ENCODE measurements around the gene GTF2H2.
"Not testable (repeated sequence)": the region's sequence is repeated elsewhere in the genome, so short reads cannot be mapped to it uniquely, and the experiment has no call there.

The GTF2H2 gene

DNA sequence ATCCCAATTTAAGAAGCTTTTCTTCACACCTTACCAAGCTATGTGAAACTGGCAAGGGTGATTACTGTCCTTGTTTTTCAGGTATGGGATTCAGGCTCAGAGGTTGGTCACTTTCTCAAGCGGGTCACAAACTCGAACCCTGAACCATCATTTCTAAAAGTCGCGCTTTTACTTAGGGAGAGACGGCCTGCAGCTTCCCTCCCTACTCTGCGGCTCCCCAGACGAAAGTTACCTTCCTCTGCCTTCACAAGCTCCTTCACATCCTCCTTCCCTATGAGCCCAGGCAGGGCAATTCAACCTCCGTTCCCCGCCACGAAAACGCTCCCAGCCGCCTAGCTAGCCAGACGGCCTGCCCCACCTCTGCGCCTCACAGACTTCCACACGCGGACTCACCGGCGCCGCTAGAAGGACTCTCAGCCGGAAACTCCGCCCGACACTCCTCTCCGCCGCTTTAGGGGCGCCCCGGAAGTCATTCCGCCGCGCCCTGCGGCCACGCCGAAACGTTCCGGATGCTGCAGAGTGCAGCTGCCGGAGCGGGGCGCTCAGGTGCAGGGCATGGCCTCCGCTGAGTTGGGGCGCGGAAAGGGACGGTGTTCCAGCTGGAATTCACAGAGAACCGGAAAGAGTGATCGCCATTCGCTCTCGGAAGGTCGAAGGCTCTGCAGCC, at the start of gene GTF2H2:
Gene GTF2H2 (minus strand): TSS at position 415 of the 667 bp plus-strand sequence. CDS start 4,913 bp downstream, outside the sequence.
- in situ Hi-C loops (cut with HindIII; ENCODE audit: low pct_ligation_motif_present, low pct_unique_long_range_greater_than_20kb, low sequenced_read_pairs) = not testable (repeated sequence)

DNA sequence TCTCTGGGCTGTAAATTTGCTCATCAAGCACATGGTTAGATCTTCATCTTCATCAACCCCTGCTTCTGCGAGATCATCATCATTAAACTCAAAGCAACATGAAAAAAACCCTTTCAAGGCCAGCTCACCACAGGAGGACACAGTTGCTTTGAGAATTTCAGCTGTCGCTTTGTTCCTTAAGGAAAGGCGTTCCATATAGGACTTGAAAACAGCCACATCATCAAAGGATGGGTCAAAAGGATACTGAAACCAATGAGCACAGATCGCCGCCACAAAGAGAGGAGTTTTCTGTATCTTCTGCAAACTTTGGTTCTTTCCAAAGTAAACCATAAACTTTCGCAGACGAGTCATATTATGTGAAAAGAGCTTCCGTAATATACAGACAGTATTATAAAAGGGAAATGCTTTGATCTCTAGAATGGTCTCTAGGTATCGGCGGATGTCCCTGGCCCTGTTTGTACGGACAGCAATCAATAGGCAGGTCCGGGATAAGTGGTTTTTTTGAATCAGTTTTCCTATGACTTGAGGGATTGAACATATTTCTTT, 42.3 kb upstream of the GTF2H2 start:
- DNase-seq; in situ Hi-C loops (cut with HindIII; ENCODE audit: low pct_ligation_motif_present, low pct_unique_long_range_greater_than_20kb, low sequenced_read_pairs): not testable (repeated sequence)

More for the DNA sequence above, at the start of gene GTF2H2:
- not testable (repeated sequence) for DNase-seq

DNA sequence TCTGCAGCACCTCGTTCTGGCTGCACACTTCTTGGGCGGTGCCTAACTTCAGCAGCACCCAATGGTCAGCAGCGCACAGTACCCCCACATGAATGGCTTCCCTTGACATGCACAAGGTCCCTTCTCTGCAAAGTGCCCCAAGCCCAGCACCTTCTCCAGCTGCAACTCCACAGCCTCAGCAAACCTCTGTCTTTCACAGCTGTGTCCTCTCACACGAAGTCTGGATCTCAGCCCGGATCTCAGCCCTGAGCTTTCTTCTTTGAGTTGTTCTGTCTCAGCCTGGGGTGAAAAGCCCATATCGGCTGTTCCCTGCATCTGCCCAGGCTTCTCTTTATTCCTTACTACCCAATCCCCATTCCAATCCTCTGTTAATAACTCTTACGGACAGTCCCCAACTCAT, 32.5 kb upstream of the GTF2H2 start:
- in situ Hi-C loops (cut with HindIII; ENCODE audit: low pct_ligation_motif_present, low pct_unique_long_range_greater_than_20kb, low sequenced_read_pairs) = not testable (repeated sequence)

DNA sequence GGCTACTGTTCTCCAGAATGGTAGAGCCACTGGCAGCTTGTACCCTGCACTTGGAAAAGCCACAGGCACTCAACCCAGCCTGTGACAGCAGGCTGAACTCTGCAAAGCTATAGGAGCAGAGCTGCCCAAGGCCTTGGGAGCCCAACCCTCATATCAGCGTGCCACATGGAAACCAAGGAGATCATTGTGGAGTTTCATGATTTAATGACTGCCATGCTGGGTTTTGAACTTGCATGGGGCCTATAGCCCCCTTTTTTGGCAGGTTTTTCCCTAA, 30.4 kb upstream of the GTF2H2 start:
- in situ Hi-C loops (cut with HindIII; ENCODE audit: low pct_ligation_motif_present, low pct_unique_long_range_greater_than_20kb, low sequenced_read_pairs); DNase-seq: not testable (repeated sequence)

More for the DNA sequence above, 32.5 kb upstream of the GTF2H2 start:
- DNase-seq = not testable (repeated sequence)

DNA sequence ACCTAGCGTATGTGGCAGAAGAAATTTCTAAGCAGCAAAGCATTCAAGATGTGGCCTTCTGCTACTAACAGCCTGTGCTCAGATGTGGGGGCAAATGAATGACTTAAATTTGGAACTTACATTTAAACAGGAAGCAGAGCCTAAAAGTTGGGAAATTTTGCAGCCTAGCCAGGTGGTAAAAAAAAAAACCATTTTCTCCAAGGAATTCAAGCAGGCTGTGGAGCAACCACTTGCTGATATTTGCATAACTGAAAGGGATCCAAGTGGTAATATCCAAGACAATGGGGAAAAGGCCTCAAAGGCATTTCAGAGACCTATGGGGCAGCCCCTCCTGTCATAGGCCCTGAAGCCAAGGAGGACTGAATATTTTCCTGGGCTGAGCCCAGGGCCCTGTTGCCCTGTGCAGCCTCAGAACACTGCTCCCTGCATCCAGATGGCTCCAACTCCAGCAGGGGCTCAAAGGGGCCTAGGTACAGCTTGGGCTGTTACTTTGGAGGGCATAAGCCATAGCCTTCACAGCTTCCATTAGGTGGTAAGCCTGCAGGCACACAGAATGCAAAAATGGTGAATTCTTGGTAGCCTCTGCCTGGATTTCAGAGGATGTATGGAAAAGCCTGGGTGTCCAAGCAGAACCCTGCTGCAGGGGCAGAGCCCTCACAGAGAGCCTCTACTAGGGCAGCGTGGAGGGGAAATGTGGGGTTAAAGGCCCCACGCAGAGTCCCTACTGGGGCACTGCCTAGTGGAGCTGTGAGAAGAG, 29.9 kb upstream of the GTF2H2 start:
- in situ Hi-C loops (cut with HindIII; ENCODE audit: low pct_ligation_motif_present, low pct_unique_long_range_greater_than_20kb, low sequenced_read_pairs); DNase-seq: not testable (repeated sequence)

DNA sequence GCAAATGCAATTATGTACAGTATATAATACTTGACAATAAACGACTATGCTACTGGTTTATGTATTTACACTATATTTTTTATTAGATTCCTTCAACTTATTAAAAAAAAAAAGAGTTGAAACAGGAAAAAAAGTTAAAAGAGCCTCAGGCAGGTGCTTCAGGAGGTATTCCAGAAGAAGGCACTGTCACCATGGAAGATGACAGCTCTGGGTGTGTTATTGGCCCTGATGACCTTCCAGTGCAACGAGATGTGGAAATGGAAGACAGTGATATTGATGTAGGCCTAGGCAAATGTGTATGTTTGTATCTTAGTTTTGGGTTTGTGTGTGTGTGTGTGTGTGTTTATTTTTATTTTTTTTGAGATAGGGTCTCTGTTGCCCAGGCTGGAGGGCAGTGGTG, 22.3 kb upstream of the GTF2H2 start:
- in situ Hi-C loops (cut with HindIII; ENCODE audit: low pct_ligation_motif_present, low pct_unique_long_range_greater_than_20kb, low sequenced_read_pairs) = not testable (repeated sequence)

DNA sequence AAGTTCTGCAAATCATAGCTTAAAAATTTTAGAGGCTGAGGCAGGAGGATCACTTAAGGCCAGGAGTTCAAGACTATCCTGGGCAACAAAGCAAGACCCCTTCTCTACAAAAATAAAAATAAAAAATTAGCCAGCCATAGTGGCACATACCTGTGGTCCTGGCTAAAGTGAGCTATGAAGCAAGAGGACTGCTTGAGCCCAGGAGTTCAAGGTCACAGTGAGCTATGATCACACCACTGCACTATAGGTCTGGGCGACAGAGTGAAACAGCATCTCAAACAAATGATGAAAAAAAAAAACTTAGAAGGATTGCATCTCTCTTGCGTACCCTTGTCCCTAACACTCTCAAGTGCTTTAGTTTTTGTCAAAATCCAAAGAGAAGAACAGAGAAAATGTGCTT, 21.3 kb upstream of the GTF2H2 start:
- DNase-seq; in situ Hi-C loops (cut with HindIII; ENCODE audit: low pct_ligation_motif_present, low pct_unique_long_range_greater_than_20kb, low sequenced_read_pairs): not testable (repeated sequence)

More for the DNA sequence above, 22.3 kb upstream of the GTF2H2 start:
- DNase-seq = not testable (repeated sequence)

DNA sequence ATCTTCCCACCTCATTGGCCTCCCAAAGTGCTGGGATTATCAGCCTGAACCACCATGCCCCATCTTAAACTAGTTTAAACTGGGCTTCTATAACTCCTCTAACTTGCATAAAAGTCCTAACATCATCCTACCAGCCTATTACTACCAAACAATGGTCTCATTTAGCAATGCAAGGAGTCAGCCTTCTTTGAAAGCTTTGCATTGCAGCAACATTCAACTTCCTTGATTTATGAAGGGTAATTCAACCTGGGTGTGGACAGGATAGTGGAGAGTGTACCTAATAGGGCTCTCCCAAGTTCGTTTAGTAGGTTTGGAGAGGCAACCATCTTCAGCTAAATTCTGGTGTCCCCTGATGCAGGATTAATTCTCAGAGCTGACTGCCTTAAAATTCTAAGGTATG, 18.7 kb upstream of the GTF2H2 start:
- in situ Hi-C loops (cut with HindIII; ENCODE audit: low pct_ligation_motif_present, low pct_unique_long_range_greater_than_20kb, low sequenced_read_pairs); DNase-seq: not testable (repeated sequence)

DNA sequence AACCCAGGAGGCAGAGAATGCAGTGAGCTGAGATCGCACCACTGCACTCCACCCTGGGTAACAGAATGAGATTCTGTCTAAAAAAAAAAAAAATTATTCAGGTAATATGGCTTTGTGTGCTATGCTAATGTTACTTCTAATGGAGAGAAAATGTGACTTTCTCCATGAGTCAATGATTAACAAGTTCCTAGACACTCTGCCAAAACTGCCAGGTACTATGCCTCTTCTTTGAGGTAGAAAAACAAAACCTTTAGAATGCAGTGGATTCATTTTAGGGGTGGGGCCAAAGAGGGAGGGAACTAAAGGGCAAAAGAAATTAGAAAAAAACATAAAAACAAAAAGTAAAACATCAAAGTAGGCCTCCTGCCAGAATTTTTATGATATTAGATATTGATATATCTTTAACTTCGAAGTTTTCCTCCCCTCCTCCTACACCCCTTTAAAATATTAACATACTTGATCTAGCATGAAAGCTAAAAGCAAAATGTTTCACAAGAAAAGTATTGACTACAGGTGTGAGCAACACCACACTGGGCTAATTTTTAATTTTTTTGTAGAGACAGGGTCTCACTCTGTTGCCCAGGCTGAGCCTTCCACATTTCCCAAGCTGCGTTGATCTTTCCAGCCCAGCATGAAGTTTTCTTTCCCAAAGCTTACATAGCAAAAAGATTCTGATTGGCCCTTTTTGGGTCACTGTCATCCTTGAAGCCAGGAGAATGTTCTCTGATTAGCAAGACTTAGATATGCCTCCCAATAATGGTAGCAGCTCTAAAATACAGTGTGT, 17.0 kb upstream of the GTF2H2 start:
- DNase-seq; in situ Hi-C loops (cut with HindIII; ENCODE audit: low pct_ligation_motif_present, low pct_unique_long_range_greater_than_20kb, low sequenced_read_pairs): not testable (repeated sequence)

DNA sequence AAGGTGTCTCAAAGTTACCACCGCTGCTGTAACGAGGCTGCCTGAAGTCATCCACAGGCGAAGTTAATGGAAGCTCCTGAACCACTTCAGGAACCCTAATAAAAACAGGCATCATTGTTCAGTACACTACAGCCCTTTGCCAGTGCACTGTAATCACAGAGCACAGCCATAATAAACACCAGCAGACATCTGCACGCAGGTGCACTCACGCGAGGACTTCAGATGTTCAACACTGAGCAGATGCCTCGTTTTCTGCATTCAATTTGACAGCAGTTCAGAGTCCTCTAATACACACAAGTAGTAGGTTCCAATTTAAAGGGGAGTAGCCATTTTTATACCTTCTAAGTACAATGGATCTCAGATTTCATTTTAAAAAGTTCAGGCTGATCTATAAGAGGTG, 15.4 kb upstream of the GTF2H2 start:
- in situ Hi-C loops (cut with HindIII; ENCODE audit: low pct_ligation_motif_present, low pct_unique_long_range_greater_than_20kb, low sequenced_read_pairs); DNase-seq: not testable (repeated sequence)

DNA sequence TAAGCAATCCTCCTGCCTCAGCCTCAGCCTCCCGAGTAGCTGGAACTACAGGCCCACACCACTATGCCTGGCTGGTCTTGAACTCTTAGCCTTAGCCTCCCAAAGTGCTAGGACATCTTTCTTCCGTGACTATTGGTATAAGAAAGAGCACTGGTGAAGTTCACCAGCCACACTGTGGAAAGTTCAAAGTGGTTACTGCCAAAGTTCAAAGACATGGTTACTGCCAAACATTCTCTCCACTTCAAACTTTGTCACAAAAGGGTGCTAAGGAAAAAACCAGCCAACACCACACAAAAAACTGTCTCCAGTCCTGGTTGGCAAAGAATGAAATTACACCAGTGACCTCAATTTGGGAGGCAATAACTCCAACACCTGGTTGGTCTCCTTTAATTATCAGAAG, 14.9 kb upstream of the GTF2H2 start:
- DNase-seq; in situ Hi-C loops (cut with HindIII; ENCODE audit: low pct_ligation_motif_present, low pct_unique_long_range_greater_than_20kb, low sequenced_read_pairs): not testable (repeated sequence)

DNA sequence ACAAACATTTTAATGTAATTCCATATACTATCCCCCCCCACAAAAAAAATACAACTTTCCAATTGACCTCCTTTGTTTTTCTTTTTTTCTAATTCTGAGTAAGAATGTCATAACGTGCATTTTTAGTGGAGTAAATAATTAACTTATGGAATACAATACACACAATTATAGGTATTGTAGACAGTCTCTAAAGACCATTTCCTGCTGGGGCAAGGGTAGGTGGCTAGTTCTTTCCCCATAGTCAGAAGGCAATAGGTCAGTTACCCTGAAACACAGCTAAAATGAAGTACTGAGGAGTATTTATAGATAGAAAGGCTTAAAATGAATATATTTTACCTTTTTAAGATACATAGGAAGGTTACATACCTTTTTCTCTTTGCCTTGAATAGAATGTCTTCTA, 6.2 kb downstream of the GTF2H2 start:
- in situ Hi-C loops (cut with HindIII; ENCODE audit: low pct_ligation_motif_present, low pct_unique_long_range_greater_than_20kb, low sequenced_read_pairs); DNase-seq: not testable (repeated sequence)

DNA sequence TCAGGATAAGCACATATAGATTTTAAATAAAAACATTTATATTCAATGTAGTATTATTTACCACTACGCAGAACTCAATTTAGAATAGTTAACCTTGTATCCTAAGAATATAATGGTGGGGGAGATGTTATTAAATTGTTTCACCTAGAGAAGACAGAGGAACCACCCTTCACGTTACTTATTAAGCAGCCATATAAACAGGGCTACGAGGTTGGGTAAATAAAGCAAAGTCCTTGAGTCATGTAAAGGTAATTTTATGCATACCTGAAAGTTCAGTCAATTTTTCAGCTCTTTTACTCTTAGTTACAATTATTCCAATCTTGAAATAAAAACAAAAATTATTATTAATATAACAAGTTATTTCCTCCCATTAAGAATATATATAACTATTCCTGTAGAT, 8.1 kb downstream of the GTF2H2 start:
- in situ Hi-C loops (cut with HindIII; ENCODE audit: low pct_ligation_motif_present, low pct_unique_long_range_greater_than_20kb, low sequenced_read_pairs); DNase-seq: not testable (repeated sequence)

DNA sequence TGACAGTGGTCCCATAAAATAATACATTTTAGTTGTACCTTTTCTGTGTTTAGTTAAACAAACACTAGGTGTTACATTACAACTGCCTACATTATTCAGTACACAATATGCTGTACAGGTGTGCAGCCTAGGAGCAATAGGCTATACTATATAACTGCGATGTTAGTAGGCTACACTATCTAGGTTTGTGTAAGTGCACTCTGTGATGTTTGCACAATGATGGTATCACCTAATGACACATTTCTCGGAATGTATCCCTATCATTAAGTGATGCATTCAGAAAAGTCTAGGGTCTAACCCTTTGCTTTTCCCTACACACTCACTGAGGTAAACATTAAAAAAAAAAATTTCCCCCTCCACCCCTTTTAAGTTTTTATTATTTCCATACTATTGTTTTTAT, 22.7 kb downstream of the GTF2H2 start:
- in situ Hi-C loops (cut with HindIII; ENCODE audit: low pct_ligation_motif_present, low pct_unique_long_range_greater_than_20kb, low sequenced_read_pairs); DNase-seq: not testable (repeated sequence)

DNA sequence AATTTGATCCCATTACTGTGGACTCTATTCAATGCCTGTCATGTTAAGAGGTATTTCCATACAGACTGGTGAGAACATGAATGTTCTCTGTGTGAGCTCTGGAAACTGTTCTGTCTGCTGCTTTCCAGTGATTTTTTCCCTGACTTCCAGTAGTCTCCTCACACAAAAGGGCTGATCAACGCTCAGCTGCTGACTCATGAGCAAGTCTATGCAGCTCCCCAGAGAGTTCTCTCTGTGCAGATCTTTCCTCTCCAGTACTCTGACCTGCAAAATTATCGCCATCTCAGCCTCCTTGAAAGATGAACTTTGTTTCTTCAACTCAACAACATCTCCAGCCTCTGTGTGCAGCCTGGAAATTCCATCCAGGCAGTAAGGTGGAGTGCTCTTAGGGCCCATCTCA, 23.3 kb downstream of the GTF2H2 start:
- in situ Hi-C loops (cut with HindIII; ENCODE audit: low pct_ligation_motif_present, low pct_unique_long_range_greater_than_20kb, low sequenced_read_pairs); DNase-seq: not testable (repeated sequence)

DNA sequence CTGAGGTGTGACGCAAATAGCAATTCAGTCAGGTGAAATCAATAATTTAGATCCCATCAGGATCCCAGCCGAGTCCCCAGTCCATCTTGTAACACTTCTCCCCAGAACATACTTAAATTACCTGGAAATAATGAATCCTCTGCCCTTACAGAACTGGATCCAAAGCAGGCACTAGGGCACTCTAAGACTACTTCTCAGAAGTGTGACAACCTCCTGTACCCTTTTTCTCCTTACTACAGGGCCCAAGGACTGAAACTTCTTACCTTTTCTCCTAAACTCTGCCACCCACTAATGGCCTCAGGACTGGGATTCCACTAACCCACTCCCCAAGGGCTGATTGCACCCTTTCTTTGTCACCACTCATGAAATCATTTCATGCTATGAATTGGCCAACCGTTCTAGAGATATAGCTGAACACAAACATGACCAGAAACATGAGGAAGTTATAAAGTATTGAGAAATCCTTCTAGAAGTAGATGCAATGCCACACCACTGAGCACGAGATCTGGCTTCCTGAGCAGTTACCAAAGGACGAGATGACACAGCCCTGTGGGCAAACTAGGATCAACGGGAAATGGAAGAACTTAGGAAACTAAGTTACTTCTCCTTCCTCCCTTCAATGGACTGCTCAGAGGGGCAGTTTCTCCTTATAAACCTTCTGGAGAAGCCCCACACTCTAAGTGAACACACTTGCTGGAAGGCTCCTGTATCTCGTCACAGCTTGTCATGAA, 36.3 kb downstream of the GTF2H2 start:
- in situ Hi-C loops (cut with HindIII; ENCODE audit: low pct_ligation_motif_present, low pct_unique_long_range_greater_than_20kb, low sequenced_read_pairs); DNase-seq: not testable (repeated sequence)

DNA sequence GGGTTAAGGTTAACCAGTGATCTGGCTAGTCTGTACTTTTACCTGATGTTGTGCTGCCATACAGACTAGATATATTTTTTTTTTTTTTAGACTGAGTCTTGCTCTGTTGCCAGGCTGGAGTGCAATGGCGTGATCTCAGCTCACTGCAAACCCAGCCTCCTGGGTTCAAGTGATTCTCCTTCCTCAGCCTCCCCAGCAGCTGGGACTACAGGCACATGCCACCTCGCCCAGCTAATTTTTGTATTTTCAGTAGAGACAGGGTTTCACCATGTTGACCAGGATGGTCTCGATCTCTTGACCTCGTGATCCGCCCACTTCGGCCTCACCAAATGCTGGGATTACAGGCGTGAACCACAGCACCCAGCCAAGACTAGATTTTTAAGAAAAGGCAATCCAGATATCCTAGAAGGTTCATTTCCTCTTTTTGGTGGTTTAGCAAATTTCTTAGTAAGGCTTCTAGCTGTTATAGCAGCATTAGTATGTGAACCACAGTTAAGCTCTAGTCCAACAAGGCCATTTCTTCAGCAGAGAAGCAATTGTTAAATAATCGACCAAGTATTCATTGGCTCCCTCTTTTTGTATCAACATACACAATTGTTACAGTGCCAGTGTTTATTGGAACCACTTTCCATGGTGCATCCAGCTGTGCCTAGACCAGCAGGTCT, 42.1 kb downstream of the GTF2H2 start, which contains the start of gene NAIP:
Gene NAIP (minus strand): TSS at position 51 of the 665 bp plus-strand sequence. CDS start 12,424 bp downstream, outside the sequence.
- in situ Hi-C loops (cut with HindIII; ENCODE audit: low pct_ligation_motif_present, low pct_unique_long_range_greater_than_20kb, low sequenced_read_pairs); DNase-seq: not testable (repeated sequence)

DNA sequence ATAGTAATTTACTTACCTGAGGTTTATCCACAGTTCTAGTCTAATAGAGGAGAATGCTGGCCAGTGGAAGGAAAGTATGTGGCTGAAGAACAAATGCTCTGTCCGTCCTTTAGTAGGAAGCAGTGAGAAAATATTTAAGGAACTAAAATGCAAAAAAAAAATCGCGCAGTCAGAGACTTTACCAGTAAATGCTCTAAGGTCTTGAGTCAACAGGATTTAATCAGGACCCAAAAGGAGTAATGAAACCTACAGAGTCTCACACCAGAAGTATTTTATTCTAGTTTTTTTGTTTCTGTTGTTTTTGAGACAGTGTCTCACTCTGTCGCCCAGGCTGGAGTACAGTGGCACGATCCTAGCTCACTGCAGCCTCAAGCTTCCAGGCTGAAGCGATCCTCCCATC, 46.8 kb downstream of the GTF2H2 start:
- in situ Hi-C loops (cut with HindIII; ENCODE audit: low pct_ligation_motif_present, low pct_unique_long_range_greater_than_20kb, low sequenced_read_pairs); DNase-seq: not testable (repeated sequence)
